Smooth muscle cell (in vitro differentiated cells): ENCODE data around the gene SLC25A2. TPM values are rescaled to one million over a fixed set of nuclear protein-coding genes. Genes with fewer than 3 reads are reported as not detected.

Source experiments
- DNase-seq: peaks from one replicate; lab custom pipeline; 2025; ENCODE audit not compliant: unreplicated experiment; lab: John Stamatoyannopoulos, UW
- H2AFZ ChIP-seq: fragments of 200-600 bp; sonication (generic); 2 replicates; pipeline ENCODE4 v1.6.0; 2016; ENCODE audit warnings: antibody characterized with exemption, low read depth, mild to moderate bottlenecking
- H3F3A ChIP-seq: fragments of 200-600 bp; sonication (generic); 2 replicates; pipeline ENCODE4 v1.6.0; 2017; ENCODE audit warnings: antibody characterized with exemption, low read depth
- H3K27ac ChIP-seq: fragments of 200-600 bp; sonication (generic); 2 replicates; pipeline ENCODE4 v1.5.1; 2016; ENCODE audit warnings: low read depth, mild to moderate bottlenecking
- H3K27me3 ChIP-seq: fragments of 200-600 bp; sonication (generic); 2 replicates; pipeline ENCODE4 v1.6.1; 2016; ENCODE audit warnings: low read depth, mild to moderate bottlenecking
- H3K36me3 ChIP-seq: fragments of 200-600 bp; sonication (generic); 2 replicates; pipeline ENCODE4 v1.5.1; 2016; ENCODE audit warnings: low read depth
- H3K4me1 ChIP-seq: fragments of 200-600 bp; sonication (generic); 2 replicates; pipeline ENCODE4 v1.5.1; 2016; ENCODE audit warnings: low read depth
- H3K4me2 ChIP-seq: fragments of 200-600 bp; sonication (generic); 2 replicates; pipeline ENCODE4 v1.6.0; 2016; ENCODE audit warnings: mild to moderate bottlenecking
- H3K4me3 ChIP-seq: fragments of 200-600 bp; sonication (generic); 2 replicates; pipeline ENCODE4 v1.5.1; 2016; ENCODE audit warnings: mild to moderate bottlenecking
- H3K79me2 ChIP-seq: fragments of 200-600 bp; sonication (generic); 2 replicates; pipeline ENCODE4 v1.6.0; 2016; ENCODE audit warnings: low read depth, mild to moderate bottlenecking
- H3K9ac ChIP-seq: fragments of 200-600 bp; sonication (generic); 2 replicates; pipeline ENCODE4 v1.6.0; 2016; ENCODE audit warnings: low read depth
- H3K9me3 ChIP-seq: fragments of 200-600 bp; sonication (generic); replicated peaks from 2 replicates; pipeline ENCODE4 v1.5.1; 2016; ENCODE audit warnings: low read depth
- H4K20me1 ChIP-seq: fragments of 200-600 bp; sonication (generic); 2 replicates; pipeline ENCODE4 v1.6.0; 2016; ENCODE audit warnings: low read depth
- WGBS: methylation state at CpG from one replicate; pipeline ENCODE4 v1.1.7; 2016; ENCODE audit warnings: low lambda C conversion rate; 5-methylcytosine and 5-hydroxymethylcytosine counted together
- polyA plus RNA-seq: library from polyadenylated mRNA; unstranded; fragments of >200 nt; fragmentation: Nextera tagmentation; extraction: Ambion mirVana; gene quantifications from 2 replicates; pipeline ENCODE4 v1.2.1, GENCODE V29; 2016
- total RNA-seq: library from RNA; depleted of rRNA; stranded (reverse); fragments of >200 nt; gene quantifications from 2 replicates; pipeline ENCODE4 v1.2.3, GENCODE V29; 2014
- TF ChIP-seq, protein P1 (sequence below): fragments of 200-600 bp; sonication (generic); IDR thresholded peaks from 2 replicates; pipeline ENCODE4 v1.5.1; 2017; ENCODE audit warnings: borderline replicate concordance, mild to moderate bottlenecking, antibody characterized with exemption; ENCODE audit not compliant: insufficient read depth, poor library complexity, severe bottlenecking

The SLC25A2 gene
- total and polyA plus RNA-seq, 2 experiments from 2014 or later, result 0.15 TPM; not detected in 1

DNA sequence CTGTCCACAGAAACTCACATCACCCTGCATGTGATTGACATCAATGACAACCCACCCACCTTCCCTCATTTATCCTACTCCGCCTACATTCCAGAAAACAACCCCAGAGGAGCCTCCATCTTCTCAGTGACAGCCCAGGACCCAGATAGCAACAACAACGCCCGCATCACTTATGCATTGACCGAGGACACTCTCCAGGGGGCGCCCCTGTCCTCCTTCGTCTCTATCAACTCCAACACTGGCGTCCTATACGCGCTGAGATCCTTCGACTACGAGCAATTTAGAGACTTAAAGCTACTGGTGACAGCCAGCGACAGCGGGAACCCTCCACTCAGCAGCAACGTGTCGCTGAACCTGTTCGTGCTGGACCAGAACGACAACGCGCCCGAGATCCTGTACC lies 41.5 kb upstream of the SLC25A2 start:
- Histone ChIP-seq H3K9ac (no peak overlapping the region), H3K4me3 (no peak overlapping the region), H3F3A (no peaks in the 10 kb centered on the region), H3K79me2 (no peaks in the 10 kb centered on the region), H3K36me3 (no peaks in the 10 kb centered on the region), H3K27me3 (no peaks in the 10 kb centered on the region), H4K20me1 (no peaks in the 10 kb centered on the region), H3K4me2 (no peak overlapping the region), H3K4me1 (no peaks in the 10 kb centered on the region), H3K27ac (no peak overlapping the region), H3K9me3 (peaks cover 8% of the 10 kb centered on the region), H2AFZ (no peak overlapping the region)
- 96% methylated on average over 20 of the region's 20 CpGs for WGBS
- no peak for DNase-seq
- TF ChIP-seq, protein P1, sequence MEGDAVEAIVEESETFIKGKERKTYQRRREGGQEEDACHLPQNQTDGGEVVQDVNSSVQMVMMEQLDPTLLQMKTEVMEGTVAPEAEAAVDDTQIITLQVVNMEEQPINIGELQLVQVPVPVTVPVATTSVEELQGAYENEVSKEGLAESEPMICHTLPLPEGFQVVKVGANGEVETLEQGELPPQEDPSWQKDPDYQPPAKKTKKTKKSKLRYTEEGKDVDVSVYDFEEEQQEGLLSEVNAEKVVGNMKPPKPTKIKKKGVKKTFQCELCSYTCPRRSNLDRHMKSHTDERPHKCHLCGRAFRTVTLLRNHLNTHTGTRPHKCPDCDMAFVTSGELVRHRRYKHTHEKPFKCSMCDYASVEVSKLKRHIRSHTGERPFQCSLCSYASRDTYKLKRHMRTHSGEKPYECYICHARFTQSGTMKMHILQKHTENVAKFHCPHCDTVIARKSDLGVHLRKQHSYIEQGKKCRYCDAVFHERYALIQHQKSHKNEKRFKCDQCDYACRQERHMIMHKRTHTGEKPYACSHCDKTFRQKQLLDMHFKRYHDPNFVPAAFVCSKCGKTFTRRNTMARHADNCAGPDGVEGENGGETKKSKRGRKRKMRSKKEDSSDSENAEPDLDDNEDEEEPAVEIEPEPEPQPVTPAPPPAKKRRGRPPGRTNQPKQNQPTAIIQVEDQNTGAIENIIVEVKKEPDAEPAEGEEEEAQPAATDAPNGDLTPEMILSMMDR, result no peak

DNA sequence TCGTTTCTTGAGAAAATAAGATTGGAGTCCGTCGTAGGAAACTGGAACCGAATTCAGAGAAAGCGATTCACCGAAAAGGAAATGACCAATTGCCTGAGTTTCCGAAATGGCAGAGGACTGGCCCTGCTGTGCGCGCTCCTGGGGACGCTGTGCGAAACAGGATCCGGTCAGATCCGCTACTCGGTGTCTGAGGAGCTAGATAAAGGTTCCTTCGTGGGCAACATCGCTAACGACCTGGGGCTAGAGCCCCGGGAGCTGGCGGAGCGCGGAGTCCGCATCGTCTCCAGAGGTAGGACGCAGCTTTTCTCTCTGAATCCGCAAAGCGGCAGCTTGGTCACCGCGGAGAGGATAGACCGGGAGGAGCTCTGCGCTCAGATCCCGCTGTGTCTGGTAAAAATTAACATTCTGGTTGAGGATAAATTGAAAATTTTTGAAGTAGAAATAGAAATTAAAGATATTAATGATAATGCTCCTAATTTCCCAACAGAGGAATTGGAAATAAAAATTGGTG lies 40.2 kb upstream of the SLC25A2 start:
- no peaks in the 10 kb centered on the region for H3F3A ChIP-seq
- peaks cover 8% of the 10 kb centered on the region for H3K9me3 ChIP-seq
- no peak overlapping the region for H3K9ac ChIP-seq
- 96% methylated on average over 31 of the region's 31 CpGs for WGBS
- no peaks in the 10 kb centered on the region for H3K79me2 ChIP-seq
- H2AFZ ChIP-seq, result no peak overlapping the region
- H4K20me1 ChIP-seq, result no peaks in the 10 kb centered on the region
- no peak overlapping the region for H3K4me3 ChIP-seq
- no peaks in the 10 kb centered on the region for H3K27me3 ChIP-seq
- DNase-seq, result no peak
- H3K4me2 ChIP-seq, result no peak overlapping the region
- TF ChIP-seq, protein P1, result no peak
- H3K27ac ChIP-seq, result no peak overlapping the region
- no peaks in the 10 kb centered on the region for H3K36me3 ChIP-seq
- H3K4me1 ChIP-seq, result no peaks in the 10 kb centered on the region

DNA sequence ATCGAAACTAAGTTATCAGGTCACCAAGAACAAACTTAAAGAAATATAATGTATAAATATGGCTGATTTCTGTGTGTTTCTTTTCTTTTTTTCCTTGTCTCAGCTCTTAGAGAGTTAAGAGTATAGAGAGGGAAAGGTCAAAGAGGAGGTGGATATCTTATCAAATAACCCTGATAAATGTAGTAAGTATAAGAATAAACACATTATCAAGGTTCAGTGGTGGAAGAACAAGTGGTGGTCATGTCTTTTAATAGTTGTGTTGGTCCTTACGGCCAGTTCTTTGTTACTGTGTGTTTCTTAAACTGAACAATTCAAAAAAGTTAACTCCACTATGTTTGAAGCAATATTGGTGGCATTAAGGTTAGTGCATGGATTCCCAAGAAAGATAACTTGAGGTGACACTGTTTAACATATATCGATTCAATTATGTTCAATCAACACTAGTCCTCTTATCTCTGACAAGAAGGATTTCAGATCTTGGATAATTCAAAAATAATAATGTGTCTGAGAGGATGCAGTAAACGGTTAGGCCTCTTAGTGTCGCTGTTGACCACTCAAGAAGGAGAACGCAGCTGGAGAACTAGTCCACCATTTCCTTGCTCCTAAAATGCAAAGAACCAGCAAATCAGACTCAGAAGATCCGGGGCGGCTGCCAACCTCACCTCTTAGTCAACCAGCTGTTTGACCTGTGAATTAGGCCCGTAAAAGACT lies 39.5 kb upstream of the SLC25A2 start, which contains the start of gene PCDHGA3:
TSS of gene PCDHGA3 (plus strand) at position 588 of the 711 bp plus-strand sequence. CDS start 205 bp downstream, outside the sequence.
- Histone ChIP-seq H3K27ac (no peak within 1 kb of the TSS), H3K4me3 (no peak within 1 kb of the TSS), H3K4me2 (no peak within 1 kb of the TSS), H3K27me3 (no peaks in the 10 kb centered on the region), H3K9ac (no peak within 1 kb of the TSS), H4K20me1 (no peaks in the 10 kb centered on the region), H3K36me3 (no peaks in the 10 kb centered on the region), H3K79me2 (no peaks in the 10 kb centered on the region), H2AFZ (no peak within 1 kb of the TSS), H3K9me3 (peaks cover 12% of the 10 kb centered on the region), H3K4me1 (no peaks in the 10 kb centered on the region), H3F3A (no peaks in the 10 kb centered on the region)
- WGBS, result 79% methylated on average over 9 of the region's 9 CpGs
- TF ChIP-seq, protein P1, result no peak
- DNase-seq, result no peak
